Measurements from ENCODE around the gene LRRC42.

LRRC42 gene

DNA sequence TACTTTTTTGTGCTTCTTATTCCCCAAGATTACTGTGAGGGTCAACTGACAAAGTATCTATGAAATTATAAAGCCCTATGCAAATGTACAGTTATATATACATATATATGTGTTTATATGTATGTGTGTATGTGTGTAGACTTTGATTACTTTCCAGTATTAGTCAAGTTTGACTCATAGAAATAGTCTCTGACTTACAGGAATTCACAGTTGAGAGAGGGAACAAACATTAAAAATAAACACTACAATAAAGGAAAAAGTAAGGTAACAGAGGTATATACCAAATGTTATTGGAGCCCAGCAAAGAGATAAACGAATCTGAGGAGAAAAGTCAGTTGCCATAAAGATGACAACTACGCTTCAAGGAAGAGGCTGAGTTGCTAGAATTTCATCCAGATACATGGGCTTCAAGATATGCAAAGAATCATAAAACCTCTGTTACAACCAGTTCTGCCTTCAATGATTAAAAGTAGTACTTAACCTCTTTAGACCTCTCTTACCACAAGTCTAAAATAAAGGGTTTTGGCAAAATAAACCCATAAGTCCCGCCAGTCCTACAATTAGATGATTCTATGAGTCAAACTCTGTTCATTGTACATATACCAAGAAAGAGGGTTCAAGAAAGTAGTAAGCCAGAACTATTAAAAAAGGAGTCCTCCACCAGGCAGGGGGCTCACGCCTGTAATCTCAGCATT is 7.9 kb upstream of the LRRC42 start:
- DNase-seq (ENCODE audit: extremely low read depth in 1 of 2, low read depth in 1 of 2), result no peak

DNA sequence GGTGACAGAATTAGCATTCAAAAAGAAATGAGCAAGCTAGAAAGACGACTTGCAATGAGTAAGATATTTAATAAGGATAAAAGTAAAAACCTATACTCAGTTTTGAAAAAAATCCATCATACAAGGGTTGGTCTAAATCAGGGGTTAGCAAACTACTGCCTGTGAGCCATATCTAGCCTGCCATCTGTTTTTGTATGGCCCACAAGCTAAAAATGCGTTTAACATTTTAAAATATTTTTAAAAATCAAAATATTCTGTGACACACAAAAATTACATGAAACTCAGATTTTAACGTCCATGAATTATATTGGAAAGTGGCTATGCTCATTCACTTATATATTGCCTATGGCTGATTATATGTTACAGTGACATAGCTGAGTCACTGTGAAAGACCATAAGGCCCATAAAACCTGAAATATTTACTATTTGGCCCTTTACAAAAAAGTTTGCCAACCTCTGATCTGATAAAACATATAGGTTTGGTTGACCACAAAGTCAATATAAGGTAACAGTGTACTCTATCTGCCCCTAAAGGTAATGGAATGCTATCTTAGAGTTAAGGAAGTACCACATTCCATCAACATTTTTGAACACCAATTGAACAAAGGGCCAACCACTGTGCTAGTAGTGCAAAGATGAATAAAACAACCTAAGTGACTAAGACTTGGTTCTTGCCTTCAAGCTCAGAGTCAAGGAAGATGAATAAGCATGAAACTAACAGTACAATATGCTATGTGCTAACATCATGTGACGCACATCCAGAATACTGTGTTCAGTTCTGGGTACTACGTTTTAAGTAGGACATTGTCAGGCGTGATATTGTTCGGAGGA is 3.8 kb upstream of the LRRC42 start:
- DNase-seq (ENCODE audit: extremely low read depth in 1 of 2, low read depth in 1 of 2), result no peak

DNA sequence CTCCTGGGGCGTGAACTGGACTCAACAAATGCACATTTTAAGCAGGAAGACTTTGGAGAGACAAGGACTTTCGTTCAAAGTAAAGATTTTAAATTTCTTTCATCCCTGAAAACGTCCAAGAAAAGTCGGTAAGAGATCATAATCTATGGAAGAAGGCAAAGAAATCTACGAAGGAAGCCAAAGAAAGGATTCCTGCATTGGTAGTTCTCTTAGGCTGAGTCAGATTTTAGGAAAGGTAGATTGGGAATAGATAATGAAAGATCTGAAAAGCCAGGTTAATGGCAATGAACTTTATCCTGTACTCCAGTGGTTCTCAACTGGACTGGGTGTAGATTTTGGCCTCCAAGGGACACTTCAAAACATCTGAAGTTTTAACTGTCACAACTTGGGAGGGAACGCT is 3.1 kb upstream of the LRRC42 start:
- DNase-seq (ENCODE audit: extremely low read depth in 1 of 2, low read depth in 1 of 2), result no peak

DNA sequence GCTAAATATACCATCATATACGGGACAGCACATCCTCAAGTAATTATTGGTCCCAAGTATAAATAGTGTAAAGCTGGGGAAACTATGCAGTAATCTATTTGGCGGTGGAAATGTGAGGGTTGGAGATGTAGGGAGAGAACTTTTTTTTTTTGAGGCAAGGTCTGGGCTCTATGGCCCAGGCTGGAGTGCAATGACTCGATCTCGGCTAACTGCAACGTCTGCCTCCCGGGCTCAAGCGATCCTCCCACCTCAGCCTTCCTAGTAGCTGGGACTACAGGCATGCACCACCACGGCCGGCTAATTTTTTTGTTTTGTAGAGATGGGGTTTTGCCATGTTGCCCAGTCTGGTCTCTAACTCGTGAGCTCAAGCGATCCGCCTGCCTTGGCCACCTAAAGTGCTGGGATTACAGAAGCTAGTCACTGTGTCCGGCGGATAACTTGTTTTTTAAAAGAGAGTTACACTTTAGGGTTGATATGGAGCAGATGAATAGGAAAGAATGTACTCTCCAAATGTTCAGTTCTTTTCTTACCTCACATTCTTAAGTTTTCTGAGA is 2.6 kb upstream of the LRRC42 start:
- no peak for DNase-seq (ENCODE audit: extremely low read depth in 1 of 2, low read depth in 1 of 2)

DNA sequence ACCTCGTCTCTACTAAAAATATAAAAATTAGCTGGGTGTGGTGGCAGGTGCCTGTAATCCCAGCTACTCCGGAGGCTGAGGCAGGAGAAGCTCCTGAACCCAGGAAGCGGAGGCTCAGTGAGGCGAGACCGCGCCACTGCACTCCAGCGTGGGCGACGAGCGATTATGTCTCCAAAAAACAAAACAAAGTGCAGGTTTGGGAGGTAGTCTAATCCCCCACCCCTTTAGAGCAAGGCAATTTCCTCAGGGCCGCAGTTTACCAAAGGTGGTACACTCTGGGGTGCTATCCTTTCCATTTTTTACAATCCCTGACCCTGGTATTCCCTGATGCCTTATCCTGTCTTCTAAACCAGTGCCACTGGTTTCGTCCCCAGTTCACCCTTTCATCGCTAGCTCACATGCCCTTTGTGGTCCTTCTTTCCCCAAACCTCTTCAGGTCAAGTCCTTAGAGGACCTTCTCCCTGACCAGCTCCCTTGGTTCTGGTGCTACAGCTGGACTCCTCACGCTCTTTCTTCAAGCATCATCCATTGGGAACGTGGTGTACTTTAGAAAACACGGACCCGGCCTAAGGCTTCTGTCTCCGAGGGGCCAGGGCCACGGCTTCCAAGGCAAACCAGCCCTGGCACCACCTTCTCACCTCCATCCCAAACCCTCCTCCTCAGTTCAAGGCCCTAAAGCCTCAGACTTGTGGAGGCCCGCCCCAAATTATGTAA is 1.5 kb upstream of the LRRC42 start:
- no peak for DNase-seq (ENCODE audit: extremely low read depth in 1 of 2, low read depth in 1 of 2)

DNA sequence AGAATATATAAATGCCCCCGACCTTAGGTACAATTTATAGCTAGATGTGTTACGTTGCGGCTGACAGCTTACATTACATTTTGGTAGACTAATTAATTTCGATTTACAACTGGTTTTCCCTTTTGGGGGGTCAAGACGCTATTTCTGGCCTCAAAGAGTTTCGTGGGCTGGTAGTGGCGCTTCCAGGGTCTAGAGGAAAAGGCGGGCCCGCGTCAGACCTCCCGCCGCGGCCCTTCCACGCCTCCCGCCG is 1.0 kb upstream of the LRRC42 start:
- DNase-seq (ENCODE audit: extremely low read depth in 1 of 2, low read depth in 1 of 2), result no peak

DNA sequence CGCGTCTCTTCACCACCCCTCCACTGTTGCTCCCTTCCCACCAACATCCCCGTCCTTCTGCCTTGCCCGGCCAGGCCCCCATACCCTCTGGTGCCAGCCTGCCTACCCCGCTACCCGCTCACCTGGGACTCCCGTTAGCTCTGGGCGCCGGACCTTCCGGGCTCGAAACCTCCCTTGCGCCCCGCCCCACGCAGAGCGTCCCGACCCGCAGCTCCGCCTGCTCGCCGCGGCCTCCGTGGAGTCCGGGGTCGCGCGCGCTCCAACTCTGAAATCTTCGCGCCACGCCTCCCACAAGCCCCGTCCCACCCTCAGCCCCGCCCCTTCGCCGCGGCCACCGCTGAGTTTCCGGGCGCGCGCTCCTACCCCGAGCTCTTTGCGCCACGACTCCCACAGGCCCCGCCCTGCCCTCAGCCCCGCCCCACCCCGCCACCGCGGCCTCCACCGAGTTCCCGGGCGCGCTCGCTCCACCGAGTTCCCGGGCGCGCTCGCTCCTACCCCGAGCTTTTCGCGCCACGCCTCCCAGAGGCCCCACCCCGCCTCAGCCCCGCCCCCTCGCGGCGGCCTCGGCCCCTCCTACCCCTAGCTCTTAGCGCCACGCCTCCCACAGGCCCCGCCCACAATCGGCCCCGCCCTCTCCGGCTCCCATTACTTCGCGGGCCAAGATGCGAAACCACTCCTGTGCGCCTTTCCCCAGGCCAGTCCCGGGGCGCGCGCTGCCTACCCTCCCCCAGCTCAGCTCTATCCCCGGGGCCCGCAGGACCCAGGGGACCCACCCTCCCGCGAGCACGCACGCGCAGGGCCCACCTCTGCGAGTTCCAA is 508 bp upstream of the LRRC42 start, which contains the start of gene IFT25:
IFT25 (minus strand) TSS at position 267 of the 819 bp plus-strand sequence. CDS start 5,617 bp downstream, outside the sequence.
- DNase-seq (ENCODE audit: extremely low read depth in 1 of 2, low read depth in 1 of 2), result peak; percentile 92 to 95

DNA sequence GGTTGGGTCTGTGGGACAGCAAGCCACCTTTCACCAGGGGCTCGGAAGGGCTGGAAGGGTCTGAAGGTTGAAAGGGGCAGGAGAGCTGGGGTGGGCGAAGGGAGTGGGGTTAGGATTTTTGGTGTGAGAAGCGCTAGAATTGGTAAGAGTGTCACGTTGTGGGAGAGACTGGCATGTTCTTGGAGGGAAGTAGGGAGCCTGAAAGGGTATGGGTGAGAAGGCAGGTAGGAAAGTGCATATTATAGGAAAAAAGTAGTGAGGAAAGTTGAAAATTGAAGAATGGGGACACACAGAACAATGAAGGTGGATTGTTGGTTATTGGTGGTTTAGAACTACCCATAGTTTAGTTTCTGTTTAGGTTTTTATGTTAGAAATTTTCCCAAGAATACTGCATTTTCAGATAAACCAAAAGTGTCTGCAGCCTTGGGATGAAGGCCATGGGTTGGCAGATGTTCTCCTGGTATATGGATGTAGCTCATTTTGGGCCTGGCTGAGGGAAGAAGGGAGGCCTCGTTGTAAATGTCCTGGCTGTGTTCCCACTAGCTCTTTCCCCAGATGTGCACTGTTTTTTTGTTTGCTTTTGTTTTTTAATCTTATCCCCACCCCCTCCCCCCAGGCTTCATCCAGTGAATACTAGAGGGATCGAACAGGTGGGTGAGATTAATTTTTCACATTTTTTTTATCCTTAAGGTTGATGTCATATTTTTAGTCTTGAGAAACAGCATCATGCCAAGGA is 1.2 kb downstream of the LRRC42 start:
- no peak for DNase-seq (ENCODE audit: extremely low read depth in 1 of 2, low read depth in 1 of 2)

DNA sequence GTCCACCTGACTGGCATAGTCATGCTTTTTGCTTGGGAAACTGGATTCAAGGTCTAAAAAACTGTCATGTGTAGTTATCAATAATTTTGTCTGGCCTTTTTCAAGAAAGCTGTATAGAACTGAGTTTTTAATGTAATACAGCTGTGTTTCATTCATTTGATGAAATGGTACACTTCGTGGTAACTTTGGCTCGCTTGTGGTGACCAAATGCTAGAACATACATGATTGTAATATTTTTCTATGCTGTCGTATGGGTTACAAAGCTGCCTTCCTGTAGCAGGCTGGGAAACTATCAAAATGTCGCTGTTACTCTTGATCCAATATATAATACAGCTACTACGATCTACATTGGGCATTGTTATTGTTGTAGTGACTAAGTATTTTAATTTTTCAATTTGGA is 2.1 kb downstream of the LRRC42 start:
- no peak for DNase-seq (ENCODE audit: extremely low read depth in 1 of 2, low read depth in 1 of 2)

DNA sequence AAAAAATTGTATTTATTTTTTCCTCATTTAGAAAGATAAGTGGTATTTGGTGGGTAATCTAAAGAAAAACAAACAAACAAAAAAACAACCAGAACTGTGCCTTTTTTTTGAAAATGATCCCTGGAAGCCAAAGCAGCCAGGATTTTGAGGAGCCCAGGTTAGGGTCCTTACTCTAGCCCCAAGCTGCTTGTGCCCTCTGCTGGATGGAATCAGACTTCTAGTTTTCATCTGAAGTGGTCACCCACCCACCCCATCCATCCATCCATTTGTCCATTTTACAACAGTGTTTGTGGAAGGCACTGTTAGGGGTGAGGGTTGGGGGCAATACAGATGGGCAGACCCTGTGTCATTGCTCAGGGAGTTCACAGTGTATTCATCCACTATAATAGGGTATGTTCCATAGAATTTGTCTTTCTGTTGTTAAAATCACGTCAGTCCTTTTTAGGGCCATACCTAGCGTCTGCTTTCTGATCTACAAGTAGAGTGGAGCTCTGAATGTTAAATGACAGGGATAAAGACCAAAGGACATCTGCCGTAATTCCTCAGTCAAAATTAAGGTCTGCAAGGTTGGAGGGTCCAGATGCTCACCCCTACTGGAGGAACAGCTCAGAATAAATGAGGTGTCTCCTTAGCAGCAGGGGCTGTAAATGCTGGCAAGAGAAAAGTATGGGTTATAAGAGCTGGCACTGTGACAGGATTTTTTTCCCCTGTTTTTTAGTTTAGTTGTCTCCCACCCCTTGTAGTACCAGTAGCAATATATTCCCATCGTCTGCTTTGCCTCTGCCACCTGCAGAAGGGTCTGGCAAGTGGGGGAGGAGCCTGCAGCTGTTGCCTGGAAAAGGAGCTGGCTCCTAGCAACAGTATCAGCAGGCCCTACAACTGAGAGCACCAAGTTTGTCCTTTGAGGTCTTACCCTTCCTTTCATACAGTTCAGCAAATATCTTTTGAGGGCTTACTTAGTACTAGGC is 3.2 kb downstream of the LRRC42 start:
- no peak for DNase-seq (ENCODE audit: extremely low read depth in 1 of 2, low read depth in 1 of 2)

DNA sequence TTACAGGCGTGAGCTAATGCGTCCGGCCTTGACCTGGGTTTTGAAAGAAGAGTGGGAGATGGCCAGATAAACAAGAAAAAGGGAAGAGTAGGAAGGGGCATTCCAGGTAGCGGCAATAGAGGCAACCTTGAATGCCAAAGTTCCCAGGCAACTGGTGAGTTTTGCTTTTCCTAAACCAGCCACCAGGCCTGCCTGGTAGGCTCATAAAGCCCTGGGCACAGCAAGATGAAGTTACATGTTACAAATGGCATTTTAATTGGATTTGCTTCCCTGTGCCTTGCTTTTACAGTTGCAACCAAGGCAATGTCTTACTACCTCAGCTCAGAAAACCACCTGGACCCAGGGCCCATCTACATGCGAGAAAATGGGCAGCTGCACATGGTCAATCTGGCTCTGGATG is 5.5 kb downstream of the LRRC42 start:
- no peak for DNase-seq (ENCODE audit: extremely low read depth in 1 of 2, low read depth in 1 of 2)

DNA sequence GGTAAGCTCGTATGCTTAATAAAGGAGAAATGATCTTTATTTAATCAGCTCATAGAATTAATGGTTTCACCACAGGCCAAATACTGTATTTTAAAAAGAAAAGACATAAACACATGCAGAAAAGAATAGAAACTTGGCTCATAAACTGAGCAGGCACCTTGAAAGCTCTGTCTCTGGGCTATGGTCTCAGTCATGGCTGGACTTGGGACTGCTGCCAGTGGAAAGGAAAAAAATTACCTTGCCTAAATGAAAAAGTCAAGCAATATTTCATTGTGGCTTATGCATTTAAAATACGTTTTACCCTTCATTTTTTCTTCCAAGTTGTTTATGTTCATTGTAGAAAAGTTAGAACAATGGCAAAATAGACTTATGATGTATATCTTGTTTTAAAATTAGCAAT is 8.0 kb downstream of the LRRC42 start:
- no peak for DNase-seq (ENCODE audit: extremely low read depth in 1 of 2, low read depth in 1 of 2)

DNA sequence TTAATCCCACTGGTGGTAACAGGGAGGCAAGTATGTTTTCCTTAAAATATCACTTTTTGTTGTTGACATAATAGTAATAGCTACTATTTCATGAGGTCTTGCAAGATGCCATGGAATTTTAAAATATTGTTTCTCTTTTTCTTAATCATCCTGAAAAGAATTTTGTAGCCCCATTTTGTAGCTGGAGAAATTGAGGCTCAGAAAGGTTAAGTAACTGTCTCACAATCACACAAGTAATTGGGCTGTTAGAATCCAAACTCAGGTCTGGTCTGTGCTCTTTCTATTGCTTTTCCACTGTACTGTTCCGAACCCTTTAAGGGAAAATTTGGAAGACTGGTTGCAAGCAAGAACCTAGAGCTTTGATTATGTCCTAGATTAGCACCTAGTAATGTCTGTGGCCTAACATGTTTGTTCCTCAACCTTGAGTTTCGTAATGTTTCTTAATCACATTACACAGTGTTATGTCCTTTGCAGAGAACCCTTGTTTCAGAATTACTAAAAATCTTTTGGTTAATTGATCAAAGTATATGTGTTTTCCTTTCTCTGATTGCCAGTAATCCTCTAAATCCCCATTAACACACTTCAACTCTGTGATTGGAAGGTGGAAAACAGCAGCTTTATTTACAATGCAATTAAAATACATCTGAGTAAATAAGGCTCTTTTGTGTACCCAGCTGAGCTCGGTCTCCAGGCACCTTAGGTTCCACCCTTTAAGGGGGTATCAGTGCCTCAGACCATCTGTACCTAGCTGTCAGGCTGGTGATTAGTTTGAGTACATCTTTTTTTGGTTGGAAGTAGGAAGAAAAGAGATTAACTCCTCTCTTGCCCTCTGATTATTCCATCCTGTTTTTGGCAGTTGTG is 10.4 kb downstream of the LRRC42 start:
- no peak for DNase-seq (ENCODE audit: extremely low read depth in 1 of 2, low read depth in 1 of 2)

DNA sequence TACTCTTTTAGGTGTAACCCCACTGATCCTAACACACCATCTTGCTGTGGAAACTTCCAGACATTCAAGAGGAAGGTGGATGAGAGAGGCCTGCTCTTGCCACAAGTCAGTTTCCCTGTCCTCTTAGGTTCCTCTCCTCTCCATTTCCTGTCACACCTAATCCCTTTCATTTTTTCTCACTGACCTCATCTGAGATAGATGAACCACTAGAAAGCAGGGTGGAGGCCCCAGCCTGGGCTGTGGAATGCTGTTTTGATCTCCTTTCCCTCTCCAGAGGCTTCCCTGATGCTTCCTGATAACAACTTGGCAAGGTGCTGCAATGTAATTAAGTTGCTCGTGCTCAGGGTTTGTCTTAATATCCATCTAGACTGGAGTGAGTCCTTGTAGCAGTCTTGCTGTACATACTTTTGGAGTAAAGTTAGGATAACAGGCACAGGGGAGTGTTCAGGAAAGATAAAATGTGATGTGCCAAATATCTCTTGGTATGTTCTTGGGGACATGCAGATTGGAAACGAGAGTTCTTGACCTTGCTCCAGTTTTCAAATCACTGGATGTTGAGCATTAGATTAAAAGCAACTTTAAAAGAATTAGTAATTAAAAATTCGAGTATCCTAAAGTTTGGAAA is 11.2 kb downstream of the LRRC42 start:
- DNase-seq (ENCODE audit: extremely low read depth in 1 of 2, low read depth in 1 of 2), result no peak

DNA sequence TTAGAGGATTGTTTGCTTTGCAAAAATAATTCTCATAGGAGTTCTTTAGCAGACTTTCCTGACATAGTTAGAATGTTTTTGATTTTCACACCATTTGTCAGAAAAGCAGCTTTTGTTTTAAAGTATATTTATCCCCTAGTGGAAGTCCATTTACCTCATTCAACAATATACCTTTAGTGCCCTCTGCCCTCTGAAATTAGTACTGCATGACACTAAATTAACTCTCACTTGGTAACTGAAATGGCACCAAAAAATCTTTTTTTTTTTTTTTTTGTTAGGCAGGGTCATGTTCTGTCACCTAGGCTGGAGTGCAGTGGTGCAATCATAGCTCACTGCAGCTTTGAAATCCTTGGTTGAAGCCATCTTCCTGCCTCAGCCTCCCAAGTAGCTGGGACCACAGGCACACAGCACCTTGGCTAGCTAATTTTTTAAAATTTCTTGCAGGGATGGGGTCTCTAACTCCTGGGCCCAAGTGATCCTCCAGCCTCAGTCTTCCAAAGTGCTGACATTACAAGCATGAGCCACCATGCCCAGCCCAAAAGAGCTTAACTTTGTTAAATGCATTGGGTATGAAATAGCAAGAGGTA is 13.6 kb downstream of the LRRC42 start:
- DNase-seq (ENCODE audit: extremely low read depth in 1 of 2, low read depth in 1 of 2), result no peak

DNA sequence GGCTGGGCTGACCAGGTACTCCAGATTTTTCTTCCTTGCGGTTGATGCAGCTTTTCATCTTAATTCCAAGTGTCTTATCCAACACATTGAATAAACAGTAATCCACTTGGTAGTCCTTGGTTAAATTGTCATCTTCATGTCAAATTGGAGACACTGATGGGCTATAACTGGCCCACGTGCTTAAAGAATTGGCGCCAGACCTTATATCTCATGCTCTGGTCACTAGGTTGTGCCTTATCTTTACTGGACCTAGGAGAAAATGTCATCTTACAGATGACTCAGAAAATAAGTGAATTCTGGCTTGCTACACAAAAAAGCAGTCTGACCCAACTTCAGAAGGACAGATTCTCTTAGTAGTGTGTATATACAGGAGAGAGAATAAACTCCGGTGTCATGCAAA is 16.2 kb downstream of the LRRC42 start:
- DNase-seq (ENCODE audit: extremely low read depth in 1 of 2, low read depth in 1 of 2), result no peak

DNA sequence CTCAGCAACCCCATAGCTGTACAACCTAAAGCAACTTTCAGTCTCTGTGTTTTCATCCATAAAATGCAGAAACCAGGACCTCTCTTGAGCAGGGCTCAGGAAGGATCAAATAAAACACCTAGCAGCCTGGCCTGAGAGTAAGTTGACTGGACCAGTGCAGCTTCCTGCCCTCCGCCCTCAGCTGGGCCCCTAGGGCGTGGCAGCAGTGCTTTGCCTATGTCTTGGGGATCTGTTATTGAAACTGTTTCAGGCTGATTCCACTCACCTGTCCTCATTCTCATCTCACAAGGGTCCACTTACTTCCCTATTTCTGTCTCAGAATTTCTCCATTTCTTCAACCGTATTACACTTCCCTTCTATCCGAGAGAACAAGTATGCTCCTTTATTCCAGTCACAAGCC is 17.3 kb downstream of the LRRC42 start:
- no peak for DNase-seq (ENCODE audit: extremely low read depth in 1 of 2, low read depth in 1 of 2)
